K562 (cell line): ENCODE measurements around the gene CDR2L. TPM values are rescaled to one million over a fixed set of nuclear protein-coding genes. Genes with fewer than 3 reads are reported as not detected.

Source experiments
- AFF1 ChIP-seq, 2 experiments: fragments of 450-650 bp; IDR thresholded peaks; 2 replicates each; pipeline ENCODE4 v1.6.1; 2018; ENCODE audit warnings: mild to moderate bottlenecking in 2 of 2, low read depth in 1 of 2; ENCODE audit not compliant: partially characterized antibody in 2 of 2
- ATF1 ChIP-seq, 2 experiments: fragments of 450-650 bp in 1 of 2; IDR thresholded peaks; 2 replicates each; pipeline ENCODE4 v1.6.1; 2016; ENCODE audit warnings: missing compliant biosample characterization in 1 of 2, missing genetic modification characterization in 1 of 2
- CBX1 ChIP-seq: sonication (generic); IDR thresholded peaks from 2 replicates; pipeline ENCODE4 v1.6.1; 2016; ENCODE audit warnings: antibody characterized with exemption, low read depth, mild to moderate bottlenecking
- CBX3 ChIP-seq, 2 experiments: IDR thresholded peaks; 1 replicate in 1 of 2; 2 replicates in 1 of 2; pipeline ENCODE4 v1.6.1; 2012; ENCODE audit warnings: inconsistent platforms in 2 of 2, low read length in 2 of 2, borderline replicate concordance in 1 of 2, control low read depth in 1 of 2
- CLOCK ChIP-seq: fragments of 250-450 bp; sonication (Bioruptor Pico); IDR thresholded peaks from 2 replicates; pipeline ENCODE4 v1.4.0; 2020; ENCODE audit warnings: mild to moderate bottlenecking, moderate library complexity, borderline replicate concordance
- KAT7 ChIP-seq: sonication (generic); formaldehyde crosslinking; IDR thresholded peaks from 2 replicates; pipeline ENCODE4 v1.8.0; 2022; ENCODE audit warnings: missing genetic modification reagents, mild to moderate bottlenecking, borderline replicate concordance
- MYBL2 ChIP-seq, 2 experiments: fragments of 450-650 bp in 1 of 2; sonication (generic) in 1 of 2; formaldehyde crosslinking in 1 of 2; IDR thresholded peaks; 2 replicates each; pipeline versions ENCODE4 v1.6.1 to v1.8.1; 2017 to 2022; ENCODE audit warnings: borderline replicate concordance in 1 of 2, inconsistent platforms in 1 of 2, low read depth in 1 of 2, mild to moderate bottlenecking in 1 of 2, missing genetic modification reagents in 1 of 2, moderate library complexity in 1 of 2
- NFIC ChIP-seq: fragments of 450-650 bp; IDR thresholded peaks from 2 replicates; pipeline ENCODE4 v1.6.1; 2017; ENCODE audit warnings: mild to moderate bottlenecking, inconsistent platforms
- NRF1 ChIP-seq, 2 experiments: fragments of 450-650 bp; IDR thresholded peaks in 1 of 2; conservative IDR thresholded peaks in 1 of 2; 2 replicates each; pipeline ENCODE4 v1.6.1; 2014; ENCODE audit warnings: mild to moderate bottlenecking in 2 of 2
- PCBP2 ChIP-seq: fragments of 200-400 bp; formaldehyde crosslinking; IDR thresholded peaks from 2 replicates; pipeline ENCODE4 v1.6.1; 2018; ENCODE audit warnings: low read length, low read depth, mild to moderate bottlenecking, moderate library complexity; ENCODE audit not compliant: poor library complexity, severe bottlenecking
- POLR2AphosphoS5 ChIP-seq: IDR thresholded peaks from 2 replicates; pipeline ENCODE4 v1.6.1; 2011; ENCODE audit warnings: mild to moderate bottlenecking, low read depth, low read length, moderate library complexity; ENCODE audit not compliant: control insufficient read depth, insufficient read depth
- PREB ChIP-seq: sonication (generic); formaldehyde crosslinking; IDR thresholded peaks from 2 replicates; pipeline ENCODE4 v1.8.1; 2023; ENCODE audit warnings: mild to moderate bottlenecking, missing genetic modification reagents
- RBM15 ChIP-seq: fragments of 200-400 bp; formaldehyde crosslinking; IDR thresholded peaks from 2 replicates; pipeline ENCODE4 v1.6.1; 2018; ENCODE audit warnings: mild to moderate bottlenecking, low read length, moderate library complexity; ENCODE audit not compliant: insufficient read depth
- ZNF134 ChIP-seq: fragments of 250-450 bp; sonication (Bioruptor Pico); conservative IDR thresholded peaks from 2 replicates; pipeline ENCODE4 v1.4.0; 2020
- ZNF696 ChIP-seq: fragments of 250-450 bp; sonication (Bioruptor Pico); conservative IDR thresholded peaks from 2 replicates; pipeline ENCODE4 v1.4.0; 2020; ENCODE audit warnings: mild to moderate bottlenecking, moderate library complexity
- ZNF785 ChIP-seq: fragments of 250-450 bp; sonication (Bioruptor Pico); IDR thresholded peaks from 2 replicates; pipeline ENCODE4 v1.4.0; 2020; ENCODE audit warnings: mild to moderate bottlenecking
- polyA plus RNA-seq, 8 experiments: library from polyadenylated mRNA; depleted of rRNA in 4 of 8; stranded (reverse) in 5 of 8; unstranded in 3 of 8; fragments of >200 nt; fragmentation: Nextera tagmentation in 2 of 8; fragmentation: Illumina TruSeq in 1 of 8; extraction: Ambion mirVana in 2 of 8; extraction: Trizol in 1 of 8; gene quantifications; 2 replicates each; pipeline versions ENCODE4 v1.2.1 to v1.2.3, GENCODE V29; 2011 to 2014; ENCODE audit warnings: inconsistent platforms in 1 of 8, missing spikeins in 1 of 8
- total RNA-seq, 7 experiments: library from RNA; depleted of rRNA in 6 of 7; stranded (reverse); fragments of >200 nt in 6 of 7; fragmentation: Illumina TruSeq in 2 of 7; extraction: Trizol in 2 of 7; gene quantifications; 2 replicates each; pipeline versions ENCODE4 v1.2.1 to v1.2.3, GENCODE V29; 2011 to 2021; ENCODE audit warnings: low replicate concordance in 1 of 7
- TF ChIP-seq, protein P1 (sequence below): fragments of 250-450 bp; sonication (Bioruptor Pico); IDR thresholded peaks from 2 replicates; pipeline ENCODE4 v1.5.0; 2021

The CDR2L gene
- total and polyA plus RNA-seq, 9 of the 15 experiments (the other 6 are each of a cell fraction or from before 2014, with no cell fraction given) = 2.7 to 16.0 (median 7.3) TPM

- TF ChIP-seq, protein P1, sequence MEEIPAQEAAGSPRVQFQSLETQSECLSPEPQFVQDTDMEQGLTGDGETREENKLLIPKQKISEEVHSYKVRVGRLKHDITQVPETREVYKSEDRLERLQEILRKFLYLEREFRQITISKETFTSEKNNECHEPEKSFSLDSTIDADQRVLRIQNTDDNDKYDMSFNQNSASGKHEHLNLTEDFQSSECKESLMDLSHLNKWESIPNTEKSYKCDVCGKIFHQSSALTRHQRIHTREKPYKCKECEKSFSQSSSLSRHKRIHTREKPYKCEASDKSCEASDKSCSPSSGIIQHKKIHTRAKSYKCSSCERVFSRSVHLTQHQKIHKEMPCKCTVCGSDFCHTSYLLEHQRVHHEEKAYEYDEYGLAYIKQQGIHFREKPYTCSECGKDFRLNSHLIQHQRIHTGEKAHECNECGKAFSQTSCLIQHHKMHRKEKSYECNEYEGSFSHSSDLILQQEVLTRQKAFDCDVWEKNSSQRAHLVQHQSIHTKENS (CRISPR knock-in tag) = no peak
- TF ChIP-seq ZNF134 (CRISPR knock-in tag) (no peak), PREB (CRISPR knock-in tag) (no peak), ZNF785 (CRISPR knock-in tag) (no peak), CBX3 (IDR thresholded peaks at IDR 0.05; ENCODE audit: borderline replicate concordance in 1 of 2, low read length in 2 of 2) (no peak), NFIC (peak; percentile 94), MYBL2 (IDR thresholded peaks at IDR 0.05; ENCODE audit: low read depth) (no peak), MYBL2 (CRISPR knock-in tag; IDR thresholded peaks at IDR 0.05; ENCODE audit: borderline replicate concordance) (no peak), PCBP2 (no peak), ZNF696 (CRISPR knock-in tag) (no peak), ATF1 (CRISPR knock-in tag; IDR thresholded peaks at IDR 0.05) (no peak), ATF1 (tag; IDR thresholded peaks at IDR 0.05) (0 out of 2 replicates have a peak, but pooled peaks have one; percentile 21), KAT7 (CRISPR knock-in tag) (no peak), RBM15 (no peak), NRF1 (conservative IDR thresholded peaks at IDR 0.05 in 1 of 2, IDR thresholded peaks at IDR 0.05 in 1 of 2) (peak; percentile 50 to 56), AFF1 (IDR thresholded peaks at IDR 0.05; ENCODE audit: low read depth in 1 of 2, partially characterized antibody in 2 of 2) (peak in 1 of 2 experiments; percentile 15), CLOCK (CRISPR knock-in tag) (no peak), POLR2AphosphoS5 (no peak), CBX1 (no peak)
Observed at GRCh38 chr17:75036643-75037268, 49.3 kb downstream of the CDR2L start (continued).
